ENCODE measurements around the gene HCST.

DNA sequence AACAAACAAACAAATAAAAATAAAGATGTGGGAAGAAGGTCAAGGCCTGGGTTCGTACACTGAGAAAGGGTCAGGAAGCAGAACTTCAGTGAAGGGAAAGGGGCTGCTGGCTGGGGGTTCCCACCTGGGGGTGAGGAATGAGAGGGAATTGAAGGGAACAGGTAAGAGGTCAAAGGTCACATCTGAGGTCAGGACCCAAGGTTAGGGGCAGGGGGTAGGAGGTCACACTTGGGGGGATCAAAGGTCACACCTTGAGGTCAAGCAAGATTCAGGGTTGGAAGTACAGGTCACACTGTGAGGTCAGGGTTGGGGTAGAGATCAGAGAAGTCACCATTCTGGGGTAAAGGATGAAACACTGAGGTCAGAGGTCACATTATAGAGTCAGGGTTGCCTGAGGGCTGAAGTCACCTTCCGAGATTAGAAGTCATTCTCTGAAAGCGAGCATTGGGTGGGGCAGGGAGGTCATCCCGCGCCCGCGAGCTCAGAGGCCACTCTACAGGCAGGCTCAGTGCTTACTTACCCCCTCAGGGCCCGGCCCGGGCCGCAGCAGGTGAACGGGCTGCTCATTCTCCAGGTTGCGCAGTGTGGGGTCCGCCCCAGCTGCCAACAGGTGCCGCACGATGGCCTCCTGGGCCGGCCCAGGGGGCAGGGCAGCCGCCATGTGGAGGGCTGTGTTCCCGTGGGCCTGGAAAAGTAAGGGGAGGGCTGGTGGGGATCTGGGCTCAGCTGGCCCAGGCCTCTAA, 12.8 kb upstream of the HCST start:
- TF ChIP-seq EZH2 (IDR thresholded peaks at IDR 0.05) (no peak), POLR2AphosphoS5 (IDR thresholded peaks at IDR 0.05; ENCODE audit: borderline replicate concordance, low read depth, low read length) (no peak), FOXP2 (optimal IDR thresholded peaks at IDR 0.05; ENCODE audit: control extremely low read depth, extremely low read length, insufficient read depth) (no peak)
